GM12873 (cell line): ENCODE measurements around the gene LGALS7.

Source experiments
- TF ChIP-seq, protein P1 (sequence below): IDR thresholded peaks from 2 replicates; pipeline ENCODE4 v1.5.1; 2012; ENCODE audit warnings: low read depth, mild to moderate bottlenecking, moderate library complexity, low read length, control low read depth; ENCODE audit not compliant: insufficient read depth; ENCODE audit errors: missing control alignments

Gene LGALS7

DNA sequence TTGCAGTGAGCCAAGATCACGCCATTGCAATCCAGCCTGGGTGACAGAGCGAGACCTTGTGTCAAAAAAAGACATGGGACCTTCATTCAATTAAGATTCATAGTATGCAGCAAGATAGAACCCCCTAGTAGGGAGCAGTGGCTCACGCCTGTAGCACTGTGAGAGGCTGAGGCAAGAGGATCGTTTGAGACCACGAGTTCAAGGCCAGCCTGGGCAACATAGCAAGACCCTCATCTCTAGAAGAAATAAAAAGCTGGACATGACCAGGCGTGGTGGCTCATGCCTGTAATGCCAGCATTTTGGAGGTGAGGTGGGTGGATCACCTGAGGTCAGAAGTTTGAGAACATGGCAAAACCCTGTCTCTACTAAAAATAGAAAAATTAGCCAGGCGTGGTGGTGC lies 7.1 kb upstream of the LGALS7 start:
- TF ChIP-seq, protein P1, sequence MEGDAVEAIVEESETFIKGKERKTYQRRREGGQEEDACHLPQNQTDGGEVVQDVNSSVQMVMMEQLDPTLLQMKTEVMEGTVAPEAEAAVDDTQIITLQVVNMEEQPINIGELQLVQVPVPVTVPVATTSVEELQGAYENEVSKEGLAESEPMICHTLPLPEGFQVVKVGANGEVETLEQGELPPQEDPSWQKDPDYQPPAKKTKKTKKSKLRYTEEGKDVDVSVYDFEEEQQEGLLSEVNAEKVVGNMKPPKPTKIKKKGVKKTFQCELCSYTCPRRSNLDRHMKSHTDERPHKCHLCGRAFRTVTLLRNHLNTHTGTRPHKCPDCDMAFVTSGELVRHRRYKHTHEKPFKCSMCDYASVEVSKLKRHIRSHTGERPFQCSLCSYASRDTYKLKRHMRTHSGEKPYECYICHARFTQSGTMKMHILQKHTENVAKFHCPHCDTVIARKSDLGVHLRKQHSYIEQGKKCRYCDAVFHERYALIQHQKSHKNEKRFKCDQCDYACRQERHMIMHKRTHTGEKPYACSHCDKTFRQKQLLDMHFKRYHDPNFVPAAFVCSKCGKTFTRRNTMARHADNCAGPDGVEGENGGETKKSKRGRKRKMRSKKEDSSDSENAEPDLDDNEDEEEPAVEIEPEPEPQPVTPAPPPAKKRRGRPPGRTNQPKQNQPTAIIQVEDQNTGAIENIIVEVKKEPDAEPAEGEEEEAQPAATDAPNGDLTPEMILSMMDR, result no peak

DNA sequence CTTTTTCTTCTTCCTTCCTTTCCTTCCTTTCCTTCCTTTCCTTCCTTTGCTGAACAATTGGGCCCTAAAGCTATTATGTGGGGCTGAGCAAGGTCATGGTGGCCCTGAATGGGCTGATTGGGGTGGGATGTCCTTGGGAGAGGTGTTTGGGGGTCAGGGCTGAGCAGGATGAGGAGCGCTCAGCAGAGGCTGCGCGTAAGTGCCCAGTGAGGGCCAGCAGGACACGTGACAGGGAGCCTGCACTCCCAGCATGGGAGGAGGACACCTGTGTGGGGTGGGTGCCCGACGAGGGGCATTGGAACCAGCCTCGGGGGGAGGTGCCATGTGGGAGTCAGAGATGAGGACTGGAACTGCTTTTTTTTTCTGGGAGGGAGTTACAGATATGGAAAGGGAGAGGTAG lies 5.4 kb upstream of the LGALS7 start:
- TF ChIP-seq, protein P1, result no peak

DNA sequence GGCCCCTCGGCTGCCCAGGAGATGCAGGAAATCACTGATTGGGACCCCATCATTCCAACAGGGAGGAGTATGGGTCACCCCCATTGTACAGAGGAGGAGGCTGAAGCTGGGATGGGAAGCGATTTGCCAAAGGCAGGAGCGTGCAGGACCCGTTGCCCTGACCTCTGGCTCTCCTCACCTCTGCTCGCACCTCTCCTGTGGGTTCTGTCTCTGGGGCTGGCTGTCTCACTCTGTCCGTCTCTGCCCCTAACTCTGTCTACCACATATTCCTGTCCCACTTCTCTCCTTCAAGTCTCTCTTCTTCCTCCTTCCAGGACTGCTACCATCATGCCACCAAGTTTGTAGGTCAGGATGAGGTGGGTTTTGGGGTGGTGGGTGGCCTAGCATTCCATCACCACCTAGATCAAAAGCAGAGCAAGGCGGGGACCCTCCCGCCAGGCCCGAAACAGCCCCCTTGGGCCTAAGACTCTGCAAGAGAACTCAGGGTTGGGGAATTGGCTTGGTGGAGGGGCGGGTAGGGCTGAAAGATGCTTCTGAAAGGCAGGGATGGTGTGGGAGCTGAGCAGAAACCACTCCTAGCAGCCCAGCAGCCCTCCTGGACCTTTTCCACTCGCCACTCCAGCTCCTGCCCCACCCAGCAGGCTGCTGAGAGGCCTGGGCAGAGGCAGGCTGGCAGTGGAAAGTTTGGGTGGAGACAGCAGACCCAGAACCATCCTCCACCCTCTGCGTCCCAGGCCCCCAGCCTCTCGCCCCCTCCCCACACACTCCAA lies 1.0 kb upstream of the LGALS7 start:
- TF ChIP-seq, protein P1, result no peak

DNA sequence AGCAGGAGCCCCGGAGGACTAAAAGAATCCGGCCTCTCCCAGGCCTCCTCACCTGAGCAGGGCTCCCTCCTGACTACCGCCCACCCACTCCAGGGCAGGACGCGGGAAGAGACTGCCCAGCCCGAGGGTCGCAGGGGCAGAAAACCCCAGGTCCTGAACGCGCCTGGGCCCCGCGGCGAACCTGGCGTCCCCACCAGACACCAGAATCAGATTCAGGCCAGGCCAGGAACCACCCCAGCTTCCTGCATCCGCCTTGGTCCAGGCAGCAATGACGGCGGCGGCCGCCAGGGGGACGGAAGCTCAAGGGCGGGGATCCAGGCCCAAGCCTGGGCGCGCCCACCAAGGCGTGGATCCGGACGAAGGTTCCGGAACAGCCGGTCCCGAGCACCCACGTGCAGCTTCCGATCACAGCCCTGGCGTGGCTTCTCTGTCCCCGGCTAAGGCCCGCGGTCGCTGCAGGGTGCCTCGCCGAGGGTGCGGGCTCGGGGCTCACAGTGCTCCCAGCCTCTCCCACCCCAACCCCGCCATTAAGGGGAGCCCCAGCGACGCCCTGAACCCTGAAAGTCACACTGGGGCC lies 3.6 kb downstream of the LGALS7 start:
- TF ChIP-seq, protein P1, result peak; percentile 84

DNA sequence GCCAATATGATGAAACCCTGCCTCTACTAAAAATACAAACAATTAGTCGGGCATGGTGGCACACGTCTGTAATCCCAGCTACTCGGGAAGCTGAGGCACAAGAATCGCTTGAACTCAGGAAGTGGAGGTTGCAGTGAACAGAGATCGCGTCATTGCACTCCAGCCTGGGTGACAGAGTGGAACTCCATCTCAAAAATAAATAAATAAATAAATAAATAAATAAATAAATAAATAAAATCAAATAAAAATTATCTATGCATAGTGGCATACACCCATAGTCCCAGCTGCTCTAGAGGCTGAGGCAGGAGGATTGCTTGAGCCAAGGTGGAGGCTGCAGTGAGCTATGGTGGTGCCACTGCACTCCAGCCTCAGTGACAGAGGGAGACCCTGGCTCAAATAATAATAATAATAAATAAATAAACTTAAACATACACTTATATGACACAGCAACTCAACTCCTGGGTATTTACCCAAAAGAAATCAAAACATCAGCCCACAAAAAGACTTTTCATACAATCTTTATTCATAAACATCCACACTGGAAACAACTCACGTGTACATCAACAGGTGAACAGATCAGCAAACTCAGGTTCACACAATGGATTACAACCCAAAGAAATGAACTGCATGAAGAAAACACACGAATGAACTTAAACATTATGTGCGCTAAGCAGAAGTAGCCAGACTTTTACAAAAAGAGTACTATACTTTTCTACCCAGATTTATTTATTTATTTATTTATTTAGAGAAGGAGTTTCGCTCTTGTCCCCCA lies 6.9 kb downstream of the LGALS7 start:
- TF ChIP-seq, protein P1, result no peak

DNA sequence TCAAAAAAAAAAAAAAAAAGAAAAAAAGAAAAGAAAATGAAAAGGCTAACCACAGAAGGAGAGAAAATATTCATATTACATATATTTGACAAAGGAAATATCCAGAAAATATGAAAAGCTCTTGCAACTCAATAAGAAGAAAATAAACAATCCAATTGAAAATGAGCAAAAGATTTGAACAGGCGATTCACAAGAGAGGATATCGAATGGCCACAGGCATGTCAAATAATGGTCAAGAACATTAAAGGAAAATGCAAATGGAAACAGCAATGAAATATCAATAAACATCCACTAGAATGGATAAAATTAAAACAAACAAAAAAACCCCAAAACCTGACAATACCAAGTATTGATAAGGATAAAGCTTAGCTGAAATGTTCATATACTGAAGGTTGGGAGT lies 8.1 kb downstream of the LGALS7 start:
- TF ChIP-seq, protein P1, result no peak

DNA sequence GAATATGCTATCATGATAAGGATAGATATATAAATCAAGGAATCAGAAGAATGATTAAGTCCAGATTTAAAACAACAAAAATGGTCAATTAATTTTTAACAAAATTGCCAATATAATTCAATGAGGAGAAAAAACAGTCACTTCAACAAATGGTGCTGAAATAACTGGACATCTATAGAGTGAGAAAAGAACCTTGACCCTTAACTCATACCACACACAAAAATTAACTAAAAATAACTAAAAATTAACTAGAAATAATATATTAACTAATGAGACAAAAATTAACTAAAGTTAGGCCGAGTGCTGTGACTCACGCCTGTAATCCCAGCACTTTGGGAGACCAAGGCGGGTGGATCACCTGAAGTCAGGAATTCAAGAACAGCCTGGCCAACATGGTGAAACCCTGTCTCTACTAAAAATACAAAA lies 9.5 kb downstream of the LGALS7 start:
- TF ChIP-seq, protein P1, result no peak
